DND-41 (cell line): ENCODE data around the gene TBL1X.

Experiments
- ATAC-seq: fragments of 200-7000 bp; cut with Tn5 transposase; 3 replicates; pipeline ENCODE4 v1.9.1; 2021; ENCODE audit warnings: low read depth; ENCODE audit not compliant: insufficient read depth
- DNase-seq: peaks from one replicate; pipeline ENCODE4 v3.0.0-alpha.2; 2020
- H2AFZ ChIP-seq: 2 replicates; pipeline ENCODE4 v1.6.0; 2012; ENCODE audit warnings: low read depth, low read length
- H3K27ac ChIP-seq: 2 replicates; pipeline ENCODE4 v1.5.1; 2012; ENCODE audit warnings: low read length, inconsistent platforms
- H3K27me3 ChIP-seq: fragments of 200-600 bp; sonication (generic); 2 replicates; pipeline ENCODE4 v1.6.0; 2012; ENCODE audit warnings: low read length, mild to moderate bottlenecking, inconsistent platforms; ENCODE audit not compliant: insufficient read depth, poor library complexity
- H3K36me3 ChIP-seq: 2 replicates; pipeline ENCODE4 v1.5.1; 2012; ENCODE audit warnings: low read length, inconsistent platforms; ENCODE audit not compliant: insufficient read depth
- H3K4me1 ChIP-seq: 2 replicates; pipeline ENCODE4 v1.5.1; 2012; ENCODE audit warnings: mild to moderate bottlenecking, low read length; ENCODE audit not compliant: insufficient read depth
- H3K4me2 ChIP-seq: 2 replicates; pipeline ENCODE4 v1.6.0; 2012; ENCODE audit warnings: mild to moderate bottlenecking, moderate library complexity, low read length, inconsistent platforms; ENCODE audit not compliant: insufficient read depth
- H3K4me3 ChIP-seq, 2 experiments: fragments of 200-600 bp in 1 of 2; shearing (Covaris generic) in 1 of 2; 2 replicates each; pipeline ENCODE4 v1.5.1; 2012 to 2016; ENCODE audit warnings: inconsistent platforms in 2 of 2, low read length in 2 of 2, mild to moderate bottlenecking in 2 of 2, low read depth in 1 of 2, moderate library complexity in 1 of 2
- H3K79me2 ChIP-seq: 2 replicates; pipeline ENCODE4 v1.6.0; 2012; ENCODE audit warnings: low read length, inconsistent platforms; ENCODE audit not compliant: insufficient read depth
- H3K9ac ChIP-seq: 2 replicates; pipeline ENCODE4 v1.6.0; 2012; ENCODE audit warnings: low read depth, mild to moderate bottlenecking, inconsistent platforms, low read length, moderate library complexity
- H3K9me3 ChIP-seq: 2 replicates; pipeline ENCODE4 v1.5.1; 2012; ENCODE audit warnings: low read length, moderate library complexity, mild to moderate bottlenecking, inconsistent platforms; ENCODE audit not compliant: insufficient read depth, severe bottlenecking
- H4K20me1 ChIP-seq: 2 replicates; pipeline ENCODE4 v1.6.0; 2012; ENCODE audit warnings: low read length; ENCODE audit not compliant: insufficient read depth
- EZH2 ChIP-seq: IDR thresholded peaks from 3 replicates; pipeline ENCODE4 v1.6.1; 2012; ENCODE audit warnings: borderline replicate concordance, low read depth, mild to moderate bottlenecking, moderate library complexity, low read length, inconsistent platforms; ENCODE audit not compliant: severe bottlenecking
- TF ChIP-seq, protein P1 (sequence below): IDR thresholded peaks from 2 replicates; pipeline ENCODE4 v1.5.1; 2012; ENCODE audit warnings: borderline replicate concordance, low read length, moderate library complexity, mild to moderate bottlenecking; ENCODE audit not compliant: poor library complexity, severe bottlenecking; ENCODE audit errors: extremely low read depth

TBL1X gene

GRCh38 chrX:9492901-9493300 is 28.0 kb downstream of the TBL1X start:
- Histone ChIP-seq H3K36me3 (no peaks in the 10 kb centered on the region), H3K79me2 (no peaks in the 10 kb centered on the region), H3K9ac (no peak overlapping the region), H3K4me1 (no peaks in the 10 kb centered on the region), H3K9me3 (no peaks in the 10 kb centered on the region), H4K20me1 (no peaks in the 10 kb centered on the region), H3K4me2 (no peak overlapping the region), H3K27me3 (no peaks in the 10 kb centered on the region), H3K4me3 (no peak overlapping the region), H2AFZ (no peak overlapping the region), H3K27ac (no peak overlapping the region)
- ATAC-seq (no peak), DNase-seq (no peak)
- TF ChIP-seq, protein P1, sequence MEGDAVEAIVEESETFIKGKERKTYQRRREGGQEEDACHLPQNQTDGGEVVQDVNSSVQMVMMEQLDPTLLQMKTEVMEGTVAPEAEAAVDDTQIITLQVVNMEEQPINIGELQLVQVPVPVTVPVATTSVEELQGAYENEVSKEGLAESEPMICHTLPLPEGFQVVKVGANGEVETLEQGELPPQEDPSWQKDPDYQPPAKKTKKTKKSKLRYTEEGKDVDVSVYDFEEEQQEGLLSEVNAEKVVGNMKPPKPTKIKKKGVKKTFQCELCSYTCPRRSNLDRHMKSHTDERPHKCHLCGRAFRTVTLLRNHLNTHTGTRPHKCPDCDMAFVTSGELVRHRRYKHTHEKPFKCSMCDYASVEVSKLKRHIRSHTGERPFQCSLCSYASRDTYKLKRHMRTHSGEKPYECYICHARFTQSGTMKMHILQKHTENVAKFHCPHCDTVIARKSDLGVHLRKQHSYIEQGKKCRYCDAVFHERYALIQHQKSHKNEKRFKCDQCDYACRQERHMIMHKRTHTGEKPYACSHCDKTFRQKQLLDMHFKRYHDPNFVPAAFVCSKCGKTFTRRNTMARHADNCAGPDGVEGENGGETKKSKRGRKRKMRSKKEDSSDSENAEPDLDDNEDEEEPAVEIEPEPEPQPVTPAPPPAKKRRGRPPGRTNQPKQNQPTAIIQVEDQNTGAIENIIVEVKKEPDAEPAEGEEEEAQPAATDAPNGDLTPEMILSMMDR = no peak
- TF ChIP-seq EZH2 = no peak

- Histone ChIP-seq H3K4me2 (no peak overlapping the region), H3K9ac (no peak overlapping the region), H3K36me3 (no peaks in the 10 kb centered on the region), H3K9me3 (no peaks in the 10 kb centered on the region), H4K20me1 (peaks cover 5% of the 10 kb centered on the region; the same call in 1 of the 2 replicates), H3K4me1 (no peaks in the 10 kb centered on the region), H2AFZ (no peak overlapping the region), H3K4me3 (no peak overlapping the region), H3K79me2 (peaks cover 2% of the 10 kb centered on the region; the same call in 1 of the 2 replicates), H3K27me3 (no peaks in the 10 kb centered on the region), H3K27ac (no peak overlapping the region)
- ATAC-seq (no peak), DNase-seq (no peak)
- no peak for TF ChIP-seq EZH2
- TF ChIP-seq, protein P1 = no peak
Measured at GRCh38 chrX:9493936-9494335, 29.1 kb downstream of the TBL1X start.

DNA sequence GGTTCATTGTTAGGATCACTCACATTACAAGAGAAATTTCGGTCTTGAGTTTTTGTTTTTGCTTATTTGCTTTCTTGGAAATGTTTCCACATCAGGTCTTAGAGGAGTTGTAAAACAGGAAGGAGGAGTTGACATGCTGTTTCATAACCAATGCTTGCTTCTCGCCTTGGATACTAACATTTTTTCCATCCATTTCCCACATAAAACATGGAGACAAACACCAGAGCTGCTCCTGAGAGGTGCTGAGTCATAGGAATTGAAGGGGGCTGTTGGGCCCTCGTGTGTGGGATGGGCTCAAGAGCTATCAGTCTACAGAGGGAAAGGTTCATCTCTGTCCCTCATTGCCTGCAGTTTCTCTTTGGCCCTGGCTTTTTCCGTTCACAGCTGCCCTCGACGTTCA is 29.9 kb downstream of the TBL1X start:
- H2AFZ ChIP-seq = no peak overlapping the region
- ATAC-seq = no peak
- no peak overlapping the region for H3K4me2 ChIP-seq
- no peak overlapping the region for H3K4me3 ChIP-seq
- no peak for DNase-seq
- no peaks in the 10 kb centered on the region for H3K4me1 ChIP-seq
- H3K36me3 ChIP-seq = no peaks in the 10 kb centered on the region
- TF ChIP-seq, protein P1 = no peak
- no peak for TF ChIP-seq EZH2
- peaks cover 2% of the 10 kb centered on the region; the same call in 1 of the 2 replicates for H3K79me2 ChIP-seq
- no peaks in the 10 kb centered on the region for H3K9me3 ChIP-seq
- H4K20me1 ChIP-seq = peaks cover 5% of the 10 kb centered on the region; the same call in 1 of the 2 replicates
- no peaks in the 10 kb centered on the region for H3K27me3 ChIP-seq
- H3K9ac ChIP-seq = no peak overlapping the region
- no peak overlapping the region for H3K27ac ChIP-seq

DNA sequence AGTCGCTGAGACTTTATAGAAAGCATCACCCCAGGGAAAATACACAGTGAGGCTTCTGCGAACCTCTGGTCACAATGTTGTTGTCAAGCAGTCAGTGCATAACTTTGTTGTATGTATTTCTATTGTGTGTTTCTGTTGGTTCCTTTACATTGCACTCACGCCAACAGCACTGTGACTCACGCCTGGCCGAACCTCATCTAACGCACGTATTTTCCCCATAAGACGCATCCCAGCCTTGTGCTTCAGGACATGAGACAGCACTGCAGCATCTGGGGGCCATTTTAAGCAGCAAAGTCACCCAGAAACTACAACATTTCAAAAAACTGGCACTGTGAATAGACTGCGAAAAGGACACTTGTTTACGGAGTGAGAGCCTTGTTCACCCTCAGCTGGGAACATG is 30.6 kb downstream of the TBL1X start:
- peaks cover 5% of the 10 kb centered on the region; the same call in 1 of the 2 replicates for H4K20me1 ChIP-seq
- TF ChIP-seq, protein P1 = no peak
- TF ChIP-seq EZH2 = no peak
- no peaks in the 10 kb centered on the region for H3K4me1 ChIP-seq
- H2AFZ ChIP-seq = no peak overlapping the region
- H3K79me2 ChIP-seq = peaks cover 2% of the 10 kb centered on the region; the same call in 1 of the 2 replicates
- no peaks in the 10 kb centered on the region for H3K27me3 ChIP-seq
- no peaks in the 10 kb centered on the region for H3K36me3 ChIP-seq
- ATAC-seq (no peak), DNase-seq (no peak)
- H3K9ac ChIP-seq = no peak overlapping the region
- H3K9me3 ChIP-seq = no peaks in the 10 kb centered on the region
- no peak overlapping the region for H3K27ac ChIP-seq
- H3K4me2 ChIP-seq = no peak overlapping the region
- H3K4me3 ChIP-seq = no peak overlapping the region
